ENCODE data around the gene INPP4B.

The INPP4B gene

DNA sequence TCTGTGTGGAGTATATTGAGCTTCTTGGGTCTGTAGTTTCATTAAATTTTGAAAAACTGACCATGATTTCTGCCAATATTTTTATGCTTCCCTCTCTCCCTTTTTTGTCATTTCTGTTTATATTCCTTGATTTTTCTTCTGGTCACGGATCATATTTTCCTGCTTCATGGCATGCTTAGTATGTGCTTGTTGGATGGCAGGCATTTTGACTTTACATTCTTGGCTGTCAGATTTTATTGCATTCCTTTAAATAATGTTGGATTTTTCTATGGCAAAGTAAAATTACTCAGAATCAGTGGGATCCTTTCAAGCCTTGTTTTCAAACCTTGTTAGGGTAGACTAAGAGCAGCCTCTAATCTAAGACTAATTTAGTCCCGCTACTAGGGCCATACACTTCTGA lies 677.9 kb downstream of the INPP4B start:
- DNase-seq: no peak

GRCh38 chr4:142164767-142165500 lies 681.2 kb downstream of the INPP4B start:
- DNase-seq: no peak

- no peak for DNase-seq
These were observed 685.0 kb downstream of the INPP4B start for GRCh38 chr4:142161086-142161485.

- DNase-seq: no peak
These were observed 685.6 kb downstream of the INPP4B start for GRCh38 chr4:142160509-142160908.

GRCh38 chr4:142158980-142159379 lies 687.1 kb downstream of the INPP4B start:
- DNase-seq: no peak

GRCh38 chr4:142156256-142156655 lies 689.8 kb downstream of the INPP4B start:
- DNase-seq: no peak

DNA sequence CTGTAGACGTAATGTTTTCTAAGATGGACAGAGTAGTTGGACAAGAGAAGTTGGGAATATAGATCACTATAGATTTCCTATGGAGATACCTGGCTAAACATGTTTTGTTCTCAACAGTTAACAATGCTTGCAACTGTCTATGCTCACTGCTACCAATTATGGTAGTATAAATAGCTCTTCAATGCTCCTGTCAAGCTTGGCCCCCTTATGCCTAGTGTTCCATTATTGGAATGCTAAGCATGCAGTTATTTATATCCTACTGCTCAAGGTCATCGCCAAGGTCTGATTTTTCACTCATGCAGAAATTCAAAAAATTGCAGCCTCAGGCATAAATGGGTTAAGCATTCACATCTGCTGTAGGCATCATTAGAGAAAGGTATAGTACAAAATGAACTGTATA lies 690.8 kb downstream of the INPP4B start:
- DNase-seq: no peak

DNA sequence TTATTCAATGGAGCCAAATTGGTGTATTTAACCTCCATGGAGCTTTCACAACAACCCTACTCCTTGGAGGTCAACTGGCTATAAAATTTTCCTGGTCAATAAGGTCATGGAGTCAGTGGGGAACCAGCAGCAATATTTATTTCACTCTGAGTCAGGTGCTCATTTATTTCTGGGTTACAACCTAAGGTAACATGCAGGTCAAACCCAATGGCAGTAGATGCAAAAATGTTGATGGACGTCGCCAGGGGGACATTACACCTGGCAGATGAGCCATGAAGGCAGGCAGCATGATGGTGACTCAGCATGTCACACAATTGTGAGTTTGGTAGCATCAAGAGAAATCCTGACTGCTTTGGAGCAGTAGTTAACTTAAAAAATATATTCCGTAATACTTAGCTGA lies 695.6 kb downstream of the INPP4B start:
- no peak for DNase-seq

- no peak for DNase-seq
These were observed 701.3 kb downstream of the INPP4B start for GRCh38 chr4:142144813-142145212.

DNA sequence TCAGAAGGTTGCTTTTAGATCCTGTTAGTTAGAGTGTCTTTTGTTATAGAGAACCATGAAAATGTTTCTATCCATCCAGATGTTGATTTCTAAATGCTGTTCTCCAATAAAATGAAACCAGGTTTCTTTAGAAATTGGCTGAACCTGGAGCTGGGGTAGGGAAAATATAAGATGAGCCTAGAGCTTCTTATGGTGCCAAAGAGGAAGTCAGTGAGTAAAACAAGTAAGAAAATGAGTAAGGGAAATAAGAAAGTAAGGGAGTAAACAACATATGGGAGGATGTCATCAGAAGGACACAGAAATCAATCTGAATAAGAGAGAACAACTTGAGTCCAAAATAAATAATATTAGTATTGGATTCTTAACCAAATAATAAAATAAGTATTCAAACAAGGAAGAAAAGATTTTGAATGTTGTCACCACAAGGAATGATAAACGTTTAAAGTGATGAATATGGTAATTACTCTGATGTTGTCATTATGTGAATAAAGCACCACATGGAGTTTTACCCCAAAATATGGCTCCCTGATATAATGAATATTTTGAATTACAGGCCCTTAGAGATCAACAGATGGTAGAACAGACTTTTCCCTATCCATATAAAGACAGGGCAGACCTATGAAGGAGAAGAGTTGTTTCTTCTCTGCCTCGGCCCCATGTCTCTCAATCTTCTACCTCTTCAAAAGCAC lies 703.6 kb downstream of the INPP4B start:
- no peak for DNase-seq

- DNase-seq: no peak
These were observed 704.9 kb downstream of the INPP4B start for GRCh38 chr4:142141224-142141623.

DNA sequence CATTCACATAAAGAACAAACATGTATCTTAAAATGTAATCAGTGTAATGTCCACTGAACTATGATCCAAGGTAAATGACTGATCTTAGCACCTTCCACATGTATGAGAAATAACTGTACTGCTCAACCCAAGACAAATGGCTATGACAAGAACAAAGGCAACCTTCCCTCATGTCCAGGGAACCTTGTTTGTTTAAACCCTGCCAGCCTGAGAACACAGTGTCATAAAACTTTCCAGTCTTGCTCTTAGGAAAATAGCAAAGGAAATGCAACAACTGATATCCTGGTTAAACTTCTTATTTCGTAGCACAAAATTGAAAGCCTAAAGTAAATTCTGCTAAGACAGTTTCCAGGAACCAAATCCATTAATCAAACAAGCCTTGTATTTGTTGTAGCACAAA lies 715.4 kb downstream of the INPP4B start:
- DNase-seq: no peak

DNA sequence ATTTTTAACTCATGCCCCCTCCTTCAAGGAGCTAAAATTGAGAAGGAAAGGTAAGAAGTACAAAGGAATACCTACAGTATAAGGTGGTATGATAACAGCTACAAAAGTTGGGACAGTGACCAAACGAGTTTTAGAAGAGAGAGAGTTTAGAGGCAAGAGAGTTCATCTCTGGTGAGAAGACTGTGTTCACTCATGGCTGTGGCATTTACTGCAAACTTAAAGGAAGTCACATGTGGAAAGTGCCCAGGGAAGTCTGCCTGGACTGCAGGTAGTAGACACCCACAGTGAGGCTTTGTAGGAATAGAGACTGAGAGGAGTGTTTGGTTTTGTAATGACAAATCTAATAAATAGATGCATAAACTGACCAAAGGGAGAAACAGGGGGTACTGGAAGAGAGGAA lies 716.2 kb downstream of the INPP4B start:
- DNase-seq: no peak

GRCh38 chr4:142129473-142129872 lies 716.6 kb downstream of the INPP4B start:
- no peak for DNase-seq

DNA sequence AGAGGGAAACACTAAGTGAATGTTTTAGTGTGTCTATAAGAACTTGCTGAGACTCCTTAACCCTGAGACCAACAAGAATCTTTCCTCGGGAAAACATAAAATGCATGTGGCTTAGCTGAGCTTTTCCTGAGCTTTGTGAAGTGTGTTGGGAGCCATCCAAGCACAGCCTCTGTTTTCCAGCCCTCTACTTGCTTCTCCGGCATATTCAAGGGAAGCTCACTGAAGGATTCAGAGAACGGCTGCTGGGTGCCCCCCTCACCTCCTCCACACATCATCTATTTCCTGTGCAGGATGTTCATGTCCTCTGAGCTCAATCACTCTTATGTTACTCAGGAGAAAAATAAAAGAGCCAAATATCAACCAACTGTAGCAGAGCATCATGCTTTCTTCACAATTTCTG lies 717.6 kb downstream of the INPP4B start:
- no peak for DNase-seq

GRCh38 chr4:142126890-142127497 lies 719.1 kb downstream of the INPP4B start:
- DNase-seq: peak; percentile 82

DNA sequence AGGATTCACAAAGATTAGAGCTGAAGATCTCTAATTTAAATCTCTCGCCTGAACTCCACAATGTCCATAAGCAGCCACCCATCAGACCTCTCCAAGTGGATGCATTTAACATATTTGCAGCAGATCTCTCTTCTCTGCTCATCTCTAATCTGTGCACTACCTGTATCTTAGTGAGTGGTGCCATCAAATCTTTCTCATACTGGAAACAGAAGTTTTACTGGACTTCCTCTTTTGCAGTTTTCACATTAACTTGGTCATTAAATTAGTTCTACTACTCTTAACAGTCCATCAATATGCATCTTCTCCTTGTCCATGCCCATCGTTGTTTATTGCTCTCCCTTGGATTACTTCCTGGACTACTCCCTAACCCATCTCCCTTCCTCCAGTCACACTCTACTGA lies 721.2 kb downstream of the INPP4B start:
- DNase-seq: no peak

DNA sequence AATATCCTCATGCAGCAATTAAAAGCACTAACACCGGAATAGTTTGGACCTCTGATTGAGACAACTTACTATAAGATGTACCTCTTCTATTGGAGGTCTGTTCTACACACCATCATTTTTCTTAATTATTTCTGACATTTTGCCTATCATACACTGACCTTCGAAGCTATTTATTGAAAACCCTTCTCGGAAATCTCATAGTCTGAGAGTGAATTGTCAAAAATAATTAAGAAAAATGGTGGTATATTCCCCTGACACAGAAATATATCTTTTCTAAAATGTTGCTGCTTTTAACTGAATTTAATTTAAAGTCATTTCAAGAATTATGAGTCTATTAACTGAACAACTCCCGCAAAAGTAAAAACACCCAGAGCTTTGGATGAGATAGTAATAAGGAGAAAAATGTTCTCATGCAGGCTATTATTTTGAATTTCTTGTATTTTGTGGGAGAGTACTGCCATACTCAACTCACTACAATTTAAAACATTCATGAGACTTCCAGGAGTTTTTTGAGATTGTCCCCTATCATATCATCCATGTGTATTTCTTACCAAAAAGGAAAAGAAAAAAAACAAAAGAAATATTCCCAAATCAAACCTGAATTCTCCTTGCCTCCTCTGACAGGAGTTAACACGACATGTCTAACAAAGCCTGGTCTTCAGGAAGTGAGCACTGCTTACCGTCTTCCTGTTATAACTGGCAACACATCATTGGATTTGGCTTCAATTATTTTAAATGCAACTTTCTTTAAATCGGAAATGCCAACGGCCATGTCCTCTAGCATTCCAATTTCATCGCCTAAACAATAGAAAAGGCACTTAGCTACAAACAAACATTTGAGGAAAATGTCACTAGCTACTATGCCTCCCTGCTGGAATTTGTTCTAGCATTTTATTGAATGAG lies 724.4 kb downstream of the INPP4B start:
- DNase-seq: no peak

DNA sequence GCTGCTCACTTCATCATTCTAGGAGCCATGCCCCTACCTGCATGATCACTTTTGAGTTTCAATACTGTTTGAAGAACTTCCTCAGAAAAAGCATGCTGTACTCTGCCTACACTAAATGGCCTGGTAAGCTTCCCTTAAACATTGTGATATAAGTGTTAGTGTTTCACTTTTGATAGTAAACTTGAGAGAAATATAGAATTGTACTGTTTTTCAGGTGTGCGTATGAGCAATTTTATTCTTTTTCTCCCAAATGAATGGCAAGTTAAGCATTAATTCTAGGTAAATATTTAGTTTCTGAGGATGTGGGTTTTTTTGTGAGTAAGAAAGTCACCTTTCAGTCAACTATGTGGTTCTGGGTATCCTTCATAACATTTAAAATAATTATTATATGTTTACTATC lies 725.2 kb downstream of the INPP4B start:
- no peak for DNase-seq

- DNase-seq: no peak
These were observed 733.6 kb downstream of the INPP4B start for GRCh38 chr4:142112451-142112850.

DNA sequence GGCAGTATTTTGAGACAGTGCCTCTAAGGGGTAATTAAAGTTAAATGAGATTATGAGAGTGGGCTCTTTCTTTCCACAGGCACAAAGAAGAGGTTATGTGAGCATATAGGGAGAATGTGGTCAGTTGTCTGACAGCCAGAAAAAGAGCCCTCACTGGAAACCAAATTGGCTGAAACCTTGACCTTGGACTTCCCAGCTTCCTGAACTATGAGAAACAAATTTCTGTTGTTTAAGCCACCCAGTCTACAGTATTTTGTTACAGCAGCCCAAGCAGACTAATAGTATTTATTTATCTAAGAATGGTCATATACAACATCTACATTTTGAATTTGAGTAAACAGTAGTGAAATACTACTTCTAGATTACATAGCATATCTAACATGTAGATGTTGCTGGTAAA lies 736.0 kb downstream of the INPP4B start:
- DNase-seq: no peak

- peak; percentile 6 for DNase-seq
These were observed 742.1 kb downstream of the INPP4B start for GRCh38 chr4:142104041-142104440.

DNA sequence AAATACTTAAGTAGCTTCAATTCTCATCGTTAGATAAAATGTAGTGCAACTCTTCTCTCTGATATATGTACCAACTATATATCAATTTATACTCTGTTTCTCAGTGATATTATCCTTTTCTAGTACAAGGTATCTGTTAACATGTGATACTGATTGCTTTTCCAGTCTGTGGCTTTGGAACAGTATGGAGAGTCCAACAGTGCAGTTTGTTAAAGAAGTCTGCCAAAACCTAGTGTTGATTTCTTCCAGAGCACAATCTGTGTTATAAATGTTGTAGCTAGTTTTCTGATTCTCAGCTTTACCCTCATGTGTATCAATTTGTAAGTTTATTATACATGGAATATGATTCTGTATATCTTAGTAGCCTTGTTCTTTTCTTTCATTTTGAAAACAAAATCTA lies 744.7 kb downstream of the INPP4B start:
- no peak for DNase-seq
